ENCODE results near the gene SLC34A3.
A peak's percentile ranks its signal among the peaks of the same experiment; 100 is the strongest.

The SLC34A3 gene

DNA sequence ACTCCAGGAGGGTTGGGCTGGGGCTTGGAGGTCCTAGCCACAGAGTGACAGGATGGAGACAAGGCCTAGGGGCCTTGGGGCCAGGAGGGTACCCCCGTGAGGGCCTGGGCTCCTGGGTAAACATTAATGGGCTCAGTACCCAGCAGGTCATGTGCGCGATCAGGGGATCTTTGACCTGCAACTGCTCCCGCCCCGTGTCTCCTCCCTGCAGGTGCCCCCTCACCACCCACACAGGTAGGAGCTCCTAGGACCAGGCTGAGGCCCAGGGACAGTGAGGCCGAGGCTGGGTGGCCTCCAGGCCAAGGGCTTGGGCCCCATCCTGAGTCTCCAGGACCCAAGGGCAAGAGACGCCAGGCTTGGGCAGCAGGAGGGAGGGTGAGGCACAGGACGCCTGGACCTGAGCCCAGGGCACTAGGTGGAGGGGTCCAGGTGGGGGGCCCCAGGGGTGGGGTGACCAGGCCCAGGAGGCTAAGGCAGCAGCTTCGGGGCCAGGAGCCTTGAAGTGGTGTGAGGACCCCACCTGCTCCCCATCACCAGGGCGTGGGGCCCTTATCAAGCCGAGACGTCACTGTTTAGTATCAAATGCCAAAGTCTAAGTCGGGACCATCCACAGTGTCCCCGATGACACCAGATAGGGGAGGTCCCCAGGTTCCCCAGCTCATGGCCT is at the start of gene SLC34A3:
TSS of gene SLC34A3 (plus strand) at position 197 of the 667 bp plus-strand sequence. CDS start 802 bp downstream, outside the sequence.
- H3K27me3 ChIP-seq (ENCODE audit: insufficient read depth, low read length) = no peaks in the 10 kb centered on the region
- no peak within 1 kb of the TSS for H2AFZ ChIP-seq (ENCODE audit: low read length, unreplicated experiment)
- H3K79me2 ChIP-seq (ENCODE audit: control insufficient read depth, insufficient read depth, low read length, unreplicated experiment) = no peaks in the 10 kb centered on the region
- H3K4me3 ChIP-seq (ENCODE audit: low read depth, low read length) = no peak within 1 kb of the TSS
- peaks cover 8% of the 10 kb centered on the region for H3K4me1 ChIP-seq (ENCODE audit: control insufficient read depth, insufficient read depth, low read length, unreplicated experiment)
- H3K27ac ChIP-seq (ENCODE audit: low read depth, low read length) = no peak within 1 kb of the TSS
- H3K36me3 ChIP-seq (ENCODE audit: insufficient read depth, low read length) = no peaks in the 10 kb centered on the region

DNA sequence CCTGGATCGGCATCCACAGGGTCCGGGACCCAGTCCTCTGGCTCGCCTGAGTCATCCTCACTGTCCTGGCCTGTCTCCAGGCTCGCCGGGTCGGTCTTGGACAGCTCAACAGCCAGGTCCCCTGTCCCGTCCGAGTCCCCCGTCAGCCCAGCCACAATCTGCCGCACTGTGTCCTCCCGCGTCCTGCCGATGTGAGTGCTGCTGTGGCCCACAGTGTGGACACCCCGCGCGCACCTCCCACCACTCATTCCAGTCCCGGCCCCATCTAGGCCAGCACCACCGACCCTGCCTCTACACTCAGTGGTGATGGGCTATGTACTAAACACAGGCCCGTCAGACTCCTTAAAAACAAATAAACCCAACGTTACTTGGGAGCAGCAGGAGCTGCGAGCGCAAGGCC is 49.0 kb upstream of the SLC34A3 start:
- Histone ChIP-seq H3K4me1 (ENCODE audit: control insufficient read depth, insufficient read depth, low read length, unreplicated experiment) (peaks cover 10% of the 10 kb centered on the region), H3K79me2 (ENCODE audit: control insufficient read depth, insufficient read depth, low read length, unreplicated experiment) (peaks cover 9% of the 10 kb centered on the region), H3K27me3 (ENCODE audit: insufficient read depth, low read length) (no peaks in the 10 kb centered on the region), H3K4me3 (ENCODE audit: low read depth, low read length) (no peak overlapping the region), H3K27ac (ENCODE audit: low read depth, low read length) (no peak overlapping the region), H3K36me3 (ENCODE audit: insufficient read depth, low read length) (no peaks in the 10 kb centered on the region), H2AFZ (ENCODE audit: low read length, unreplicated experiment) (no peak overlapping the region)

DNA sequence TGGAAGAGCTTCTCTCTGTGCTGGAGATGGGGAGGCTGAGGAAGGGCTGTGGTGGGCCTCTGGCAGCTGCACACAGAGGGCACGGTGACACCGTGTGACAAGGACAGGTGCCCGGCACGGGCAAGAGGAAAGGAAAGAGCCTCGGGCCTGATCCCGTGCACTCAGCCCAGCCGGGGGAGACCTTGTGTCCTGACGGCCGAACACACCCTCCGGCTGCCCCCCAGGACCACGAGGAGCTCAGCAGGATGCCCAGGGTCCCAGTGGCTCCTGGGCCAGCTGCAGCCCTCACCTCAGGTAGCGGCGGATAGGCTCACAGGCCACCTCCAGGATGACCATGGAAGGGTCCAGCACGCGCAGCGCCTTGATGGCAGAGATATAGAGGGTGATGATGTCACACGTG is 47.9 kb upstream of the SLC34A3 start:
- Histone ChIP-seq H3K4me1 (ENCODE audit: control insufficient read depth, insufficient read depth, low read length, unreplicated experiment) (peaks cover 17% of the 10 kb centered on the region), H3K27me3 (ENCODE audit: insufficient read depth, low read length) (no peaks in the 10 kb centered on the region), H3K27ac (ENCODE audit: low read depth, low read length) (no peak overlapping the region), H2AFZ (ENCODE audit: low read length, unreplicated experiment) (no peak overlapping the region), H3K36me3 (ENCODE audit: insufficient read depth, low read length) (no peaks in the 10 kb centered on the region), H3K4me3 (ENCODE audit: low read depth, low read length) (no peak overlapping the region), H3K79me2 (ENCODE audit: control insufficient read depth, insufficient read depth, low read length, unreplicated experiment) (peaks cover 20% of the 10 kb centered on the region)

DNA sequence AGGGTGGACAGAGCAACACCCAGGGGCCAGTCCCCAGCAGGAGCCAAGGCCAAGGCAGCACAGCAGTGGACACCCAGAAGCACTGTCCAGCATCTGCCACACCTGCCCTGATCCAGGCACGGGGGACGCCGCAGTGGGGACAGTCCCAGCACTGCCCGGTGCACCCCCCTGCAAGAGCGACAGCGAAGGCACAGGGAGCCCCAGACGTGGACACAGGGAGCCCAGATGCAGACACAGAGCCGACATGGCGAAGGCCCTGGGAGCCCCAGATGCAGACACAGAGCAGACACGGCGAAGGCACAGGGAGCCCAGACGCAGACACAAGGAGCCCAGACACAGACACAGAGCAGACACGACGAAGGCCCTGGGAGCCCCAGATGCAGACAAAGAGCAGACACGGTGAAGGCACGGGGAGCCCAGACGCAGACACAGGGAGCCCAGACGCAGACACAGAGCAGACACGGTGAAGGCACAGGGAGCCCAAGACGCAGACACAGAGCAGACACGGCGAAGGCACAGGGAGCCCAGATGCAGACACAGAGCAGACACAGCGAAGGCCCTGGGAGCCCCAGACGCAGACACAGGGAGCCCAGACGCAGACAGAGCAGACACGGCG is 46.6 kb upstream of the SLC34A3 start:
- H3K27me3 ChIP-seq (ENCODE audit: insufficient read depth, low read length) = no peaks in the 10 kb centered on the region
- H3K79me2 ChIP-seq (ENCODE audit: control insufficient read depth, insufficient read depth, low read length, unreplicated experiment) = peaks cover 23% of the 10 kb centered on the region
- no peak overlapping the region for H3K4me3 ChIP-seq (ENCODE audit: low read depth, low read length)
- no peak overlapping the region for H3K27ac ChIP-seq (ENCODE audit: low read depth, low read length)
- peaks cover 7% of the 10 kb centered on the region for H3K4me1 ChIP-seq (ENCODE audit: control insufficient read depth, insufficient read depth, low read length, unreplicated experiment)
- H2AFZ ChIP-seq (ENCODE audit: low read length, unreplicated experiment) = no peak overlapping the region
- H3K36me3 ChIP-seq (ENCODE audit: insufficient read depth, low read length) = no peaks in the 10 kb centered on the region

DNA sequence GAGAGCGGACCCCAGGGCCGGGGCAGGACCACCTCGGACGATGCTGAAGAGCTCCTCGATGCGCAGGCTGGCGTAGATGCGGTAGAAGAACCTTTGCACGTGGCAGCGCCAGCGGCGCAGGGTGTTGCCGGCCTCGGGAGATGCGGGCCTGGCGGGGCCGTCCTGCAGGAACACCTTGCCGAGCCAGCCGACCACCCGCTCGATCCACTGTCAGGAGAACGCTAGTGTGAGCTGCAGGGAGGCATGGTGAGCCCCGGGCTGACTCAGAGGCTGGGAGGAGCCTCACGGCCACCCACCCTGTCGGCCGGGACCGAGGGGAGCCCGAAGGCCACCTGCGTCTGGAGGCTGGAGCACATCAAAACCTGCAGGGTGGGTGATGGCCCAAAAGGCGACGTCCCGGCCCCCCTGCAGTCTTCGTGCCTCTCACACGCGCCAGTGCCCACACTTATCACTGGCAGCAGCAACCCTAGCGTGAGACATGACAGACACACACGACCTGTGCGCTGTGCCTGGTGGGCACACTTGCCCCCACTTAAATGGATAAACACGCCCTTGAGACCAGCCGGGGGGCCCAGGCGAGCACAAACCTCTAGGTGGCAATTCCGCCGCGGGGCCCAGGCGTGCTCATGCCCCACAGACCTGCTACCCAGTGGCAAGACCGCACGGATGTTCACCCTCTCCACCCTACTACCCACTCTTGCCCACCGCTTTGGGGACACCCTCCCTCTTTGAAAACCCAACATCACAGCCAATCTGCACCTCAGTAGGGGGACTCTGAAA is 45.6 kb upstream of the SLC34A3 start:
- Histone ChIP-seq H3K4me3 (ENCODE audit: low read depth, low read length) (no peak overlapping the region), H3K27me3 (ENCODE audit: insufficient read depth, low read length) (no peaks in the 10 kb centered on the region), H3K79me2 (ENCODE audit: control insufficient read depth, insufficient read depth, low read length, unreplicated experiment) (peaks cover 28% of the 10 kb centered on the region), H3K4me1 (ENCODE audit: control insufficient read depth, insufficient read depth, low read length, unreplicated experiment) (peaks cover 14% of the 10 kb centered on the region), H3K27ac (ENCODE audit: low read depth, low read length) (no peak overlapping the region), H2AFZ (ENCODE audit: low read length, unreplicated experiment) (no peak overlapping the region), H3K36me3 (ENCODE audit: insufficient read depth, low read length) (no peaks in the 10 kb centered on the region)

DNA sequence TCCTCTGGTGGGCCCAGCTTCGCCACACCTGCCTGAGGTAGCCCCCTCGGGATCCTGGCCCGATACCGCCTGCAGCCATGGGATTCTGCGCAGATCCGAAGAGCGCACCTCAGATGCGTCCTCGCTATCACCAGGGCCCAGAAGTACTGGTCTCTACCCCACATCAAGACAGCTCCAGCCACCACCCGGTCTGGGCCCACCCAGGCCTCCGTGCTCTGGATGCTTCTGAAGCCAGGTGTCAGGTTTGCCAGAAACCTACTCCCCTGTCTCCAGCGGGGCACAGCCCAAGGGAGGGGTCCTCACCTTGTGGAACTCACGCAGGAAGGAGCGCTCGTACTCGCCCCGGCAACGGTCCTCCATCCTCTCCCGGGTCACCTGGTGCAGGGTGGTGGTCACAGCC is 44.8 kb upstream of the SLC34A3 start:
- no peak overlapping the region for H2AFZ ChIP-seq (ENCODE audit: low read length, unreplicated experiment)

DNA sequence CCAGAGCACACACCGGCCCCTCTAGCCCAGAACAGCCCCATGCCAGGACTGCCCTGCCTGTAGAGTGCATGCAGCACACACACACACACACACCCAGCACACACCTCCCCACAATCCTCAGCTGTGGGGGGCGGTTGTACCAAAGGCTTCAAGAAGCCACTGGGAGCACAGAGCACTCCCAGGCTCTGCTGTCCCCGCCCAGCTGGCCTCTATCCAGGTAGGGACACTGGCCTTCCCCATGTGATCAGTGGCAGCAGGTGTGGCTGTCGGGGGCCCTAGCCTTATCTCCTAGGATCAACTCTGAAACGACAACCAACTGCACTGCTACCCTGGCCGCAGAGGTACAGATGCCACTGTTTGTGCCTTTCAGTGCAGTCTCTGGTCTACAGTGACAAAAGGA is 44.3 kb upstream of the SLC34A3 start:
- no peaks in the 10 kb centered on the region for H3K27me3 ChIP-seq (ENCODE audit: insufficient read depth, low read length)
- peaks cover 40% of the 10 kb centered on the region for H3K79me2 ChIP-seq (ENCODE audit: control insufficient read depth, insufficient read depth, low read length, unreplicated experiment)
- no peaks in the 10 kb centered on the region for H3K36me3 ChIP-seq (ENCODE audit: insufficient read depth, low read length)
- no peak overlapping the region for H3K27ac ChIP-seq (ENCODE audit: low read depth, low read length)
- H2AFZ ChIP-seq (ENCODE audit: low read length, unreplicated experiment) = no peak overlapping the region
- H3K4me3 ChIP-seq (ENCODE audit: low read depth, low read length) = peak overlapping the region; percentile 80; the same call in 1 of the 2 replicates
- peaks cover 18% of the 10 kb centered on the region for H3K4me1 ChIP-seq (ENCODE audit: control insufficient read depth, insufficient read depth, low read length, unreplicated experiment)

More for the DNA sequence above, 44.8 kb upstream of the SLC34A3 start:
- Histone ChIP-seq H3K4me3 (ENCODE audit: low read depth, low read length) (no peak overlapping the region), H3K79me2 (ENCODE audit: control insufficient read depth, insufficient read depth, low read length, unreplicated experiment) (peaks cover 37% of the 10 kb centered on the region), H3K27me3 (ENCODE audit: insufficient read depth, low read length) (no peaks in the 10 kb centered on the region), H3K27ac (ENCODE audit: low read depth, low read length) (no peak overlapping the region), H3K4me1 (ENCODE audit: control insufficient read depth, insufficient read depth, low read length, unreplicated experiment) (peaks cover 18% of the 10 kb centered on the region), H3K36me3 (ENCODE audit: insufficient read depth, low read length) (no peaks in the 10 kb centered on the region)

DNA sequence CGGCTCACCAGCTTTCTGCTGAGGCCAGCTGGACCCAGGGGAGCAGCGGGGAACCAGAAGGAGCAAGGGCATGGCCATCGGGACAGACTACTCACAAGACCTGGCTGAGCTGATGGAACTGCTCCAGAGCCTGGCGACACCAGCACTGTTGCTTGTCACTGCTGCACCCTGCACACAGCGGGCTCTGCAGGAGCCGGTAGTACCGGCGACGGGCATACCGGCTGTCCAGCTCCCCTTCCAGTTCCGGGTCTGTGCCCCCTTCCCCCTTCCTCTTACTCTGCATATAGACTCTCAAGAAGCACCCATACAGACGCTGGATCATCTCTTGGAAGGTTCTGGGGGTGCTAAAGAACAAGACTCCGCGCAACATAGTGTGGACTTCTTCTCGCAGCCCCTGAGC is 43.3 kb upstream of the SLC34A3 start:
- Histone ChIP-seq H3K27ac (ENCODE audit: low read depth, low read length) (no peak overlapping the region), H2AFZ (ENCODE audit: low read length, unreplicated experiment) (no peak overlapping the region), H3K36me3 (ENCODE audit: insufficient read depth, low read length) (no peaks in the 10 kb centered on the region), H3K79me2 (ENCODE audit: control insufficient read depth, insufficient read depth, low read length, unreplicated experiment) (peaks cover 40% of the 10 kb centered on the region), H3K4me3 (ENCODE audit: low read depth, low read length) (peak overlapping the region; percentile 80), H3K4me1 (ENCODE audit: control insufficient read depth, insufficient read depth, low read length, unreplicated experiment) (peaks cover 18% of the 10 kb centered on the region), H3K27me3 (ENCODE audit: insufficient read depth, low read length) (no peaks in the 10 kb centered on the region)

DNA sequence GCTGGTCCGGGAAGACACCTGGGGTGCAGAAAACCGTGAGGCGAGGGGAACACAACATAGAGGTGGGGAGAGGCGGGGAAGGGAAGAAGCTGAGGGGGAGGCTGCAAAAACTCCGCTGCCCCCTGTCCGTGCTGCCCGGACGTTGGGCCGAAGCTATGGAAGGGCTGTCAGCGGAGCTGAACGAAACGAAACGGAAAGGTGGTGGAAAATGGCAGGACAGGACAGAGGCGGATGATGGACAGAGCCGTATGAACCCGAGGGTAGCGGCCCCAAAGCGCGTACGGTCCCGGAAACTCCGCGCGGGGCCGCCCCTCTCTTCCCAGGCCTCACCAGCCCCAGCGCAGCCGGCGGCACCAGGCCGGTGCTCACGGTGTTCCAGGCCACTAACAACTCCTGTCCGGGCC is 42.6 kb upstream of the SLC34A3 start:
- peaks cover 18% of the 10 kb centered on the region for H3K4me1 ChIP-seq (ENCODE audit: control insufficient read depth, insufficient read depth, low read length, unreplicated experiment)
- H3K4me3 ChIP-seq (ENCODE audit: low read depth, low read length) = peak overlapping the region; percentile 80
- H3K27ac ChIP-seq (ENCODE audit: low read depth, low read length) = peak overlapping the region; percentile 86
- peak overlapping the region; percentile 79 for H2AFZ ChIP-seq (ENCODE audit: low read length, unreplicated experiment)
- H3K36me3 ChIP-seq (ENCODE audit: insufficient read depth, low read length) = no peaks in the 10 kb centered on the region
- H3K27me3 ChIP-seq (ENCODE audit: insufficient read depth, low read length) = no peaks in the 10 kb centered on the region
- H3K79me2 ChIP-seq (ENCODE audit: control insufficient read depth, insufficient read depth, low read length, unreplicated experiment) = peaks cover 40% of the 10 kb centered on the region

DNA sequence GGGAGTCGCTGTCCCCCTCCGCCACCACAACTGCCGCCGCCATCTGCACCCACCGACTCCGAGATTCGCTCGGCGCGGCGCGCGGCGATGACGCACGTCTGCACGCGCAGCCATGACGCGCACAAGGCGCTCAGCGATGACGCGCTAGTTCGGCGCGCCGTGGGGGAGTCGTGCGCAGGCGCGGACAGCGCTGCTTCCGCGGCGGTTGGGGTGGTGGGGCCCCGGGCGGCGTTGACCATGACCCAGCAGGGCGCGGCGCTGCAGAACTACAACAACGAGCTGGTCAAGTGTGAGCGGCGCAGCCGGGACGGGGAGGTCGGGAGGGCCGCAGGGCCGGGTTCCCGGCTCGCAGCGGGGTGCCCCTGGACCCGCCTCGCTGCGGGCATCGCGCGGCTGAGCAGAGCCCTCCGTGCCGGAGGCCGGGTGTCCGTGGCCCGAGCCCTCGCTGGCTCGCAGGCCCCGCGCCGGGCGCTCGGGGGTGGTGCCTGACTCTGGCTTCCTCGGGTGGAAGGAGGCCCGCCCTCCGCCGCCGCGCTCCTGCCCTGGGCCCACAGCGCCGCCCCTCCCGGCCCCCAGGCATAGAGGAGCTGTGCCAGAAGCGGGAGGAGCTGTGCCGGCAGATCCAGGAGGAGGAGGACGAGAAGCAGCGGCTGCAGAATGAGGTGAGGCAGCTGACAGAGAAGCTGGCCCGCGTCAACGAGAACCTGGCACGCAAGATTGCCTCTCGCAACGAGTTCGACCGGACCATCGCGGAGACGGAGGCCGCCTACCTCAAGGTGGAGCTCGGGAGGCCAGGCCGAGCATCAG is 42.0 kb upstream of the SLC34A3 start, which contains the start of the genes ANAPC2 and SSNA1:
TSS of gene ANAPC2 (minus strand) at position 71 of the 807 bp plus-strand sequence. CDS start at position 43, 28 bp downstream.
TSS of gene SSNA1 (plus strand) at position 187 of the 807 bp plus-strand sequence. CDS start at position 238, 51 bp downstream.
- H3K27me3 ChIP-seq (ENCODE audit: insufficient read depth, low read length) = no peaks in the 10 kb centered on the region
- no peaks in the 10 kb centered on the region for H3K36me3 ChIP-seq (ENCODE audit: insufficient read depth, low read length)
- peak within 1 kb of the TSS; percentile 79 for H2AFZ ChIP-seq (ENCODE audit: low read length, unreplicated experiment)
- peak within 1 kb of the TSS; percentile 80 for H3K4me3 ChIP-seq (ENCODE audit: low read depth, low read length)
- H3K27ac ChIP-seq (ENCODE audit: low read depth, low read length) = peak within 1 kb of the TSS; percentile 86
- peaks cover 18% of the 10 kb centered on the region for H3K4me1 ChIP-seq (ENCODE audit: control insufficient read depth, insufficient read depth, low read length, unreplicated experiment)
- peaks cover 40% of the 10 kb centered on the region for H3K79me2 ChIP-seq (ENCODE audit: control insufficient read depth, insufficient read depth, low read length, unreplicated experiment)
